Ishikawa (cell line): Measurements from ENCODE around the gene TMEM62.
A peak's percentile ranks its signal among the peaks of the same experiment; 100 is the strongest.

ENCODE experiments used
- CEBPB ChIP-seq: IDR thresholded peaks from 2 replicates; pipeline ENCODE4 v1.6.1; 2012
- CREB1 ChIP-seq: IDR thresholded peaks from 2 replicates; pipeline ENCODE4 v1.6.1; 2012; ENCODE audit warnings: low read depth
- EGR1 ChIP-seq: IDR thresholded peaks from 2 replicates; pipeline ENCODE4 v1.6.1; 2012
- EP300 ChIP-seq: IDR thresholded peaks from 2 replicates; pipeline ENCODE4 v1.6.1; 2012; ENCODE audit warnings: borderline replicate concordance
- FOXM1 ChIP-seq: IDR thresholded peaks from 2 replicates; pipeline ENCODE4 v1.6.1; 2012; ENCODE audit warnings: low read depth, borderline replicate concordance
- NFIC ChIP-seq: IDR thresholded peaks from 2 replicates; pipeline ENCODE4 v1.6.1; 2012
- RAD21 ChIP-seq: IDR thresholded peaks from 2 replicates; pipeline ENCODE4 v1.6.1; 2012; ENCODE audit warnings: low read depth
- TAF1 ChIP-seq: IDR thresholded peaks from 2 replicates; pipeline ENCODE4 v1.6.1; 2012; ENCODE audit warnings: low read depth, mild to moderate bottlenecking
- TCF12 ChIP-seq: IDR thresholded peaks from 2 replicates; pipeline ENCODE4 v1.6.1; 2012; ENCODE audit warnings: low read depth
- TEAD4 ChIP-seq: IDR thresholded peaks from 2 replicates; pipeline ENCODE4 v1.6.1; 2012
- YY1 ChIP-seq: IDR thresholded peaks from 2 replicates; pipeline ENCODE4 v1.6.1; 2012; ENCODE audit warnings: low read depth
- ZBTB7A ChIP-seq: IDR thresholded peaks from 2 replicates; pipeline ENCODE4 v1.6.1; 2012; ENCODE audit warnings: low read depth
- TF ChIP-seq, protein P1 (sequence below): IDR thresholded peaks from 2 replicates; pipeline ENCODE4 v1.6.1; 2012; ENCODE audit warnings: low read depth, mild to moderate bottlenecking
- TF ChIP-seq, protein P2 (sequence below): IDR thresholded peaks from 2 replicates; pipeline ENCODE4 v1.6.1; 2012
- TF ChIP-seq, protein P3 (sequence below): IDR thresholded peaks from 2 replicates; pipeline ENCODE4 v1.6.1; 2012

Gene TMEM62

DNA sequence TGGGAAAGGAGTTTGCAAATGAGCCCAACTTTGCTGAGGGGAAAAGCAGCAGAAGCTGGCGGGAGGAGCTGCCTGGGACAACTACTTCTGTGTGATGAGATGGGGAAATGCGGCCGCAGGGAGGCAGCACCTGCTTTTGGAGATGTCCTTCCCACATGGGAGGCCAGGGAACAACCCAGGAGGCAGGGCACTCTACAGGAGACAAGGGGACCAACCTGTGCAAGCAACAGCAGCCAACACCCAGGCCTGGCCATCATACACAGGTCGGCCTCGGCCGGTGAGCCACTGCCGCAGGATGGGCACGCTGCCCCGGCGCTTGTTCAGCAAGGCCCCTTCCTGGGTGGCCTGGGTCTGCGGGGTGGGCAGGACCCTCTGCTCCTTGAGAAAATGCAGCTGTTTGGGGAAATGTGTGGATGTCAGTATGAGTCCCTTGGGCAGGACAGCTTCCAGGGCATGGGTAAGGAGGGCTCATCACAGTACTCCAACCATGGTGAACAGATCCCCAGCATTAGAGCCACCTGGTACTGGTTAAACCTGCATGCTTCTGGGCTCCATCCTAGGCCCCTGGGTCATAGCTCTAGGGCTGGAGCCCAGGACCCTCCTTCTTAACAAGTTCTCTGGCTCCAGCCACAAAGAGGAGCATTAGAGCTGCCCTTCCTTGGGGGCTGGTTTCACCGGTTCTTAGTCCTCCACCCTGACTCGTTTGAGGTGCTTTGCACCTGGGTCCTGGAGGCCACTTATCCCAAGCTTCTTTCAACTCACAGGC, 75.9 kb downstream of the TMEM62 start:
- TF ChIP-seq, protein P1, sequence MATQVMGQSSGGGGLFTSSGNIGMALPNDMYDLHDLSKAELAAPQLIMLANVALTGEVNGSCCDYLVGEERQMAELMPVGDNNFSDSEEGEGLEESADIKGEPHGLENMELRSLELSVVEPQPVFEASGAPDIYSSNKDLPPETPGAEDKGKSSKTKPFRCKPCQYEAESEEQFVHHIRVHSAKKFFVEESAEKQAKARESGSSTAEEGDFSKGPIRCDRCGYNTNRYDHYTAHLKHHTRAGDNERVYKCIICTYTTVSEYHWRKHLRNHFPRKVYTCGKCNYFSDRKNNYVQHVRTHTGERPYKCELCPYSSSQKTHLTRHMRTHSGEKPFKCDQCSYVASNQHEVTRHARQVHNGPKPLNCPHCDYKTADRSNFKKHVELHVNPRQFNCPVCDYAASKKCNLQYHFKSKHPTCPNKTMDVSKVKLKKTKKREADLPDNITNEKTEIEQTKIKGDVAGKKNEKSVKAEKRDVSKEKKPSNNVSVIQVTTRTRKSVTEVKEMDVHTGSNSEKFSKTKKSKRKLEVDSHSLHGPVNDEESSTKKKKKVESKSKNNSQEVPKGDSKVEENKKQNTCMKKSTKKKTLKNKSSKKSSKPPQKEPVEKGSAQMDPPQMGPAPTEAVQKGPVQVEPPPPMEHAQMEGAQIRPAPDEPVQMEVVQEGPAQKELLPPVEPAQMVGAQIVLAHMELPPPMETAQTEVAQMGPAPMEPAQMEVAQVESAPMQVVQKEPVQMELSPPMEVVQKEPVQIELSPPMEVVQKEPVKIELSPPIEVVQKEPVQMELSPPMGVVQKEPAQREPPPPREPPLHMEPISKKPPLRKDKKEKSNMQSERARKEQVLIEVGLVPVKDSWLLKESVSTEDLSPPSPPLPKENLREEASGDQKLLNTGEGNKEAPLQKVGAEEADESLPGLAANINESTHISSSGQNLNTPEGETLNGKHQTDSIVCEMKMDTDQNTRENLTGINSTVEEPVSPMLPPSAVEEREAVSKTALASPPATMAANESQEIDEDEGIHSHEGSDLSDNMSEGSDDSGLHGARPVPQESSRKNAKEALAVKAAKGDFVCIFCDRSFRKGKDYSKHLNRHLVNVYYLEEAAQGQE, result no peak
- peak; percentile 15; the same call in 1 of the 2 replicates for TF ChIP-seq RAD21

DNA sequence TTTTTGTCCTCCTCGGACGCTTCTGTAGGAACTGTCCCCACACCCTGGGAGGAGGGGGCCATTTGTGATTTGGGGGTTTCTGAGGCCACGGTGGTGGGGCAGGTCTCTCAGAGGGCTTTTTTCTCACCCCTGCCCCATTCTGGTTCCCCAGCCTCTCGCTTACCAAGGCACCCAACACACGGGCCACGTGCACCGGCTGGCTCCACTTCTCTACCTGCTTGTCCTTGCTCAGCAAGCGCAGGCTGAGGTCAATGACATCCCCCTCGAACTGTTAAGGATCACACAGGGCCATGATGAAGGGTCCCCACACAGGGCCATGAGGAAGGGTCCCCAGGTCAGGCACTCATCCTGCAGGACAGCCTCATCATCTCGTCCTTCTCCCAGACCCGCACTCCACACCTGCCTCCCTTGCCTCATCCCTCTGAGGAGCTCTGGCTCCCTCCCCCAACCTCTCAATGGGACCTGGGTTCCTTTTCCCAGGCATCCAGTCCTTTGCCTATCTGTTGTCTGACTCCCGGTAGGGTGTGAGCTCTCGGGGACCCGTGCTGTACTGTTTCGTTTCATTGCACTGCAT, 76.9 kb downstream of the TMEM62 start:
- TF ChIP-seq ZBTB7A (no peak), EP300 (no peak), TAF1 (no peak), TEAD4 (no peak), CEBPB (no peak), NFIC (no peak), RAD21 (no peak), EGR1 (no peak)
- TF ChIP-seq, protein P2, sequence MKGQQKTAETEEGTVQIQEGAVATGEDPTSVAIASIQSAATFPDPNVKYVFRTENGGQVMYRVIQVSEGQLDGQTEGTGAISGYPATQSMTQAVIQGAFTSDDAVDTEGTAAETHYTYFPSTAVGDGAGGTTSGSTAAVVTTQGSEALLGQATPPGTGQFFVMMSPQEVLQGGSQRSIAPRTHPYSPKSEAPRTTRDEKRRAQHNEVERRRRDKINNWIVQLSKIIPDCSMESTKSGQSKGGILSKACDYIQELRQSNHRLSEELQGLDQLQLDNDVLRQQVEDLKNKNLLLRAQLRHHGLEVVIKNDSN, result no peak

DNA sequence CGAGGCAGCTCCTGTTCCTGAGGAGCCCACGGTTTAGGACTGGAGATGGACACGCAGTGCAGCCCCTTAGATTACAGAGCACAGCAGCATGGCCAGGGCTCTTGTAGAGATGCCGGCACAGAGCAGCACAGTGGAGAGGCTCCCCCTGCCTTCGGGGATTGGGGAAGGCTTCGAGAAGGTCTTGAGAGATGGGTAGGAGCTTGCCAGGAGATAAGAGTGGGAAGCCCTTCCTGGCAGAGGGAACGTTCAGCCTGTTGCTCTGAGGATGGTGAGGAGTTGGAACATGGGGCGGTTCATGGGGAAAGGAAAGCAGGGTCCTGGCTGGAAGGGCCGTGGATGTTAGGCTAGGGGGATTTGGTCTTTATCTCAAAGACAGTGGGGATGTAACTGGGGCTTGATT, 77.4 kb downstream of the TMEM62 start:
- TF ChIP-seq TAF1 (no peak), FOXM1 (no peak), EP300 (no peak), CEBPB (no peak), CREB1 (no peak)
- TF ChIP-seq, protein P2, result no peak
- TF ChIP-seq, protein P3, sequence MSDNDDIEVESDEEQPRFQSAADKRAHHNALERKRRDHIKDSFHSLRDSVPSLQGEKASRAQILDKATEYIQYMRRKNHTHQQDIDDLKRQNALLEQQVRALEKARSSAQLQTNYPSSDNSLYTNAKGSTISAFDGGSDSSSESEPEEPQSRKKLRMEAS, result no peak

DNA sequence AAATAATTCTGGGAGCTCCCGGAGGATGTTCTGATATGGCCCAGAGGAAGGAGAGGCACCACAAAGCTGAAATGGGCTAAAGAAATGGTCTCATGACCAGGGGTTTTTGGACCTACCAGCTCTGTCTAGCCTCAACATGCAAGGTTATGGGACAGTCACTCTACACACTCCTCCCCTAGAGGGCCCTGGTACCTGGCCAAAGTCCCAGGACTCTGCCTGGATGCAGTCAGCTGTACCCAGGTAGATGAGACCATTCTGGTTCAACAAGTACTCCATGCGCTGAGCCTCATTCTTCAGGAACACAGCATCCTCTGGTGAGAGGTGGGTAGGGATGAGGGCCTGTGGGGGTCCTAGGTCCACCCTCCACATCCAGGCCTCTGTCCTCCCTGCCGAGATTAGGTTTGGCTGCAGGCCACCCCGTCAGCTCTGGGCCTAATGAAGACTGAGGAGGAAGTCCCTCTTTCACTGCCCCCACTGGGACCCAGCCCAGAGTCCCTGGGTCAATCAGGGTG, 77.9 kb downstream of the TMEM62 start:
- TF ChIP-seq NFIC (no peak), ZBTB7A (no peak)

DNA sequence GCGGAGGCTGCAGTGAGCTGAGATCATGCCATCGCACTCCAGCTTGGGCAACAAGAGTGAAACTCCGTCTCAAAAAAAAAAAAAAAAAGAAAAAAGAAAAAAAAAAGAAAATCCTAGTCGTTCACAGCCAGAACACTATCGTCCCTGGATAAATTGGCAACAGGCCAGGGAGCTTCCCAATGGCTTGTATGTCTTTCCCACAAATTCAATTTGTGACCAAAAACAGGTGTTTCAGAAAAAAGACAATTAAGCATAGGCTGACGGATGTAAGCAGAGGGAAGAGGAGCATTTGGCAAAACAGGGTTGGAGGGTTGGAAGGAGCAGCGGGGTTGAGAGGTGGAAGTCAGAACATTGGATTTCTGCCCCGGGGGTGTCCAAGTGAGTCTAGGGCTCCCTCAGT, 78.9 kb downstream of the TMEM62 start:
- no peak for TF ChIP-seq NFIC
- TF ChIP-seq TAF1, result no peak
- no peak for TF ChIP-seq TCF12
- TF ChIP-seq TEAD4, result no peak
- no peak for TF ChIP-seq EP300
- TF ChIP-seq, protein P2, result no peak
- TF ChIP-seq CREB1, result no peak
- TF ChIP-seq YY1, result no peak

DNA sequence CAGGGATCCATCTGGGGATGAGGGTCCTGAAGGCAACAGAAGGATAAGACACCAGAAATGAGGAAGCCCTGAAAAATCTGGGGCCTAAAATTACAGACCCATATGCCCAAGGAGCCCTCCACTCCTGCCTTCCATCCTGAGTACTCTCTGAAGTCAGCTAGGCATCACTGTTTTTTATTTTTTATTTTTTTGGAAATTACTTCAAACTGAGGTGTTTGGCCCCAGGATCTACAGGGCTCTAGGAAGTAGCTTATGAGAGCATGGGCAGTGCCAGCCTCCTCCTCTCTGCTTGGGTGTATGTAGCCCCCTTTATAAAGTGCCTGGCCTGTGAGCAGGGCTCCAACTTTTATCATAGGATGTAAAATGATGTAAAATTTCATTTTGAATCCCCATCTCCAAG, 79.6 kb downstream of the TMEM62 start:
- TF ChIP-seq, protein P1, result no peak
- no peak for TF ChIP-seq EGR1
- TF ChIP-seq, protein P2, result no peak
- no peak for TF ChIP-seq NFIC
- TF ChIP-seq CEBPB, result no peak
- no peak for TF ChIP-seq TCF12
- no peak for TF ChIP-seq CREB1
- TF ChIP-seq FOXM1, result no peak
- no peak for TF ChIP-seq YY1
- TF ChIP-seq EP300, result no peak
- TF ChIP-seq ZBTB7A, result no peak
- TF ChIP-seq TEAD4, result no peak
- TF ChIP-seq RAD21, result no peak
- TF ChIP-seq TAF1, result no peak
- TF ChIP-seq, protein P3, result no peak
